Breast epithelium (tissue), 3 donors: ENCODE results near the gene TLCD3A.

Experiments
- POLR2A ChIP-seq: fragments of 450-650 bp; IDR thresholded peaks from one replicate; pipeline ENCODE4 v1.6.1; 2016; ENCODE audit warnings: antibody characterized with exemption, mild to moderate bottlenecking, moderate library complexity
- POLR2AphosphoS5 ChIP-seq, 3 donors: sonication (generic); formaldehyde crosslinking; IDR thresholded peaks; one replicate each; pipeline ENCODE4 v1.6.1; 2017; ENCODE audit warnings: antibody characterized with exemption in 3 of 3
- TF ChIP-seq, protein P1 (sequence below), 3 donors: fragments of 450-650 bp; IDR thresholded peaks; one replicate each; pipeline ENCODE4 v1.5.1; 2016 to 2017; ENCODE audit warnings: antibody characterized with exemption in 3 of 3, mild to moderate bottlenecking in 3 of 3, moderate library complexity in 3 of 3

DNA sequence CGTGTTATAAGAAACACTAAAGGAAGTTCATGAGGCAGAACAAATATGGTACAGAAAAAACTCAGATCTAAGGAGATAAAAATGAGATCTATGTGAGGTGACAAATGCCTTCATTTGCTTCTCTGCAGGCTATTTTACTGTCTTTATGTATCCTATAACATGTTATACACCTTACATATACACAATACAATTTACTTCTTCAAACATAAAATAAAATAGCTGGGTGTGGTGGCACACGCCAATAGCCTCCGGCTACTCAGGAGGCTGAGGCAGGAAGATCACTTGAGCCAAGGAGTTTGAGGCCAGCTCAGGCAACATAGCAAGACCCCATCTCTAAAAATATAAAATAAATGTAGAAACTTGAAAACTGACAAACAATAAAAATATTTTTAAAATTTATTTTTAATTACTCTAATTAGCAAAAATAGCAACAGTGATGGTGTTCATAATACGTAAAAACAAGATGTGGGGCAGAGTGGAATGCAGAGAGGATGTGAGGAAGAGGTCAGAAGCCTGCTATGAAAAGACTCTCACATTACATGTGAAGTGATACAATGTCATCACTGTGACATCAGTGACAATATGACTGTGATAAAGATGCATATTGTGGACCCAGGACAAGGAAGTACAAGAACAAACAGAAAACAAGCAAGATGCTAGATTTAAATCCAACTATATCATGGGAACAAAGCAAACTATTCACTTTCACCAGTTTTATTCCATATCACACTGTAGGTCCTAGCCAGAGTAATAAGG lies 48.7 kb upstream of the TLCD3A start:
- TF ChIP-seq, protein P1, sequence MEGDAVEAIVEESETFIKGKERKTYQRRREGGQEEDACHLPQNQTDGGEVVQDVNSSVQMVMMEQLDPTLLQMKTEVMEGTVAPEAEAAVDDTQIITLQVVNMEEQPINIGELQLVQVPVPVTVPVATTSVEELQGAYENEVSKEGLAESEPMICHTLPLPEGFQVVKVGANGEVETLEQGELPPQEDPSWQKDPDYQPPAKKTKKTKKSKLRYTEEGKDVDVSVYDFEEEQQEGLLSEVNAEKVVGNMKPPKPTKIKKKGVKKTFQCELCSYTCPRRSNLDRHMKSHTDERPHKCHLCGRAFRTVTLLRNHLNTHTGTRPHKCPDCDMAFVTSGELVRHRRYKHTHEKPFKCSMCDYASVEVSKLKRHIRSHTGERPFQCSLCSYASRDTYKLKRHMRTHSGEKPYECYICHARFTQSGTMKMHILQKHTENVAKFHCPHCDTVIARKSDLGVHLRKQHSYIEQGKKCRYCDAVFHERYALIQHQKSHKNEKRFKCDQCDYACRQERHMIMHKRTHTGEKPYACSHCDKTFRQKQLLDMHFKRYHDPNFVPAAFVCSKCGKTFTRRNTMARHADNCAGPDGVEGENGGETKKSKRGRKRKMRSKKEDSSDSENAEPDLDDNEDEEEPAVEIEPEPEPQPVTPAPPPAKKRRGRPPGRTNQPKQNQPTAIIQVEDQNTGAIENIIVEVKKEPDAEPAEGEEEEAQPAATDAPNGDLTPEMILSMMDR (IDR thresholded peaks at IDR 0.05): no peak
- TF ChIP-seq POLR2A (no peak), POLR2AphosphoS5 (IDR thresholded peaks at IDR 0.05) (no peak)
